Mononuclear cell (primary cell): ENCODE results near the gene IL36B. TPM values are rescaled to one million over a fixed set of nuclear protein-coding genes. Genes with fewer than 3 reads are reported as not detected.
"Not testable (repeated sequence)": the region's sequence is repeated elsewhere in the genome, so short reads cannot be mapped to it uniquely, and the experiment has no call there.

Source experiments
- H3K27me3 ChIP-seq: 2 replicates; pipeline ENCODE4 v1.6.0; 2011; ENCODE audit warnings: low read length, control low read depth; ENCODE audit not compliant: insufficient read depth
- H3K4me1 ChIP-seq: 2 replicates; pipeline ENCODE4 v1.5.1; 2011; ENCODE audit warnings: mild to moderate bottlenecking, low read length, control low read depth; ENCODE audit not compliant: insufficient read depth
- H3K4me3 ChIP-seq: 2 replicates; pipeline ENCODE4 v1.5.1; 2011; ENCODE audit warnings: mild to moderate bottlenecking, low read length, moderate library complexity
- H3K9me3 ChIP-seq: 2 replicates; pipeline ENCODE4 v1.5.1; 2011; ENCODE audit warnings: low read depth, mild to moderate bottlenecking, control low read depth, low read length
- total RNA-seq: library from RNA; depleted of rRNA; stranded (reverse); fragments of >200 nt; gene quantifications from one replicate; pipeline ENCODE4 v1.2.3, GENCODE V29; 2012

Gene IL36B
- not detected for total RNA-seq

- Histone ChIP-seq H3K9me3 (no peaks in the 10 kb centered on the region), H3K4me3 (no peak within 1 kb of the TSS), H3K27me3 (no peaks in the 10 kb centered on the region), H3K4me1 (no peaks in the 10 kb centered on the region)
Observed at GRCh38 chr2:113052396-113052917, at the start of gene IL36B. Gene IL36B (minus strand): TSS chr2:113052867.

- Histone ChIP-seq H3K27me3 (no peaks in the 10 kb centered on the region), H3K4me3 (no peak overlapping the region), H3K4me1 (peaks cover 7% of the 10 kb centered on the region), H3K9me3 (no peaks in the 10 kb centered on the region)
Observed at GRCh38 chr2:113102133-113102532, 49.5 kb upstream of the IL36B start.

- H3K4me3 ChIP-seq: no peak overlapping the region
- H3K4me1 ChIP-seq: peaks cover 7% of the 10 kb centered on the region
- H3K27me3 ChIP-seq: no peaks in the 10 kb centered on the region
- peaks cover 9% of the 10 kb centered on the region for H3K9me3 ChIP-seq
Observed at GRCh38 chr2:113098532-113098931, 45.9 kb upstream of the IL36B start.

- Histone ChIP-seq H3K27me3 (no peaks in the 10 kb centered on the region), H3K4me3 (no peak overlapping the region), H3K4me1 (peaks cover 7% of the 10 kb centered on the region), H3K9me3 (peaks cover 9% of the 10 kb centered on the region)
Observed at GRCh38 chr2:113098041-113098440, 45.4 kb upstream of the IL36B start.

GRCh38 chr2:113096842-113097618, 44.4 kb upstream of the IL36B start:
- not testable (repeated sequence) for H3K4me3 ChIP-seq, H3K27me3 ChIP-seq, H3K9me3 ChIP-seq, H3K4me1 ChIP-seq

- H3K9me3 ChIP-seq, H3K4me3 ChIP-seq, H3K4me1 ChIP-seq, H3K27me3 ChIP-seq: not testable (repeated sequence)
Observed at GRCh38 chr2:113096306-113096705, 43.6 kb upstream of the IL36B start.

- H3K27me3 ChIP-seq: no peaks in the 10 kb centered on the region
- peaks cover 9% of the 10 kb centered on the region for H3K9me3 ChIP-seq
- no peak overlapping the region for H3K4me3 ChIP-seq
- peaks cover 17% of the 10 kb centered on the region for H3K4me1 ChIP-seq
Observed at GRCh38 chr2:113093613-113093977, 40.9 kb upstream of the IL36B start.

GRCh38 chr2:113092864-113093612, 40.4 kb upstream of the IL36B start:
- Histone ChIP-seq H3K27me3 (no peaks in the 10 kb centered on the region), H3K4me3 (no peak overlapping the region), H3K4me1 (peaks cover 12% of the 10 kb centered on the region), H3K9me3 (peaks cover 9% of the 10 kb centered on the region)

- Histone ChIP-seq H3K9me3 (peaks cover 9% of the 10 kb centered on the region), H3K4me1 (peaks cover 11% of the 10 kb centered on the region), H3K4me3 (no peak overlapping the region), H3K27me3 (no peaks in the 10 kb centered on the region)
Observed at GRCh38 chr2:113091231-113091896, 38.7 kb upstream of the IL36B start.

GRCh38 chr2:113089916-113090315, 37.2 kb upstream of the IL36B start:
- Histone ChIP-seq H3K9me3 (peaks cover 4% of the 10 kb centered on the region), H3K4me3 (no peak overlapping the region), H3K27me3 (no peaks in the 10 kb centered on the region), H3K4me1 (peaks cover 11% of the 10 kb centered on the region)

- no peaks in the 10 kb centered on the region for H3K9me3 ChIP-seq
- peaks cover 11% of the 10 kb centered on the region for H3K4me1 ChIP-seq
- no peak overlapping the region for H3K4me3 ChIP-seq
- no peaks in the 10 kb centered on the region for H3K27me3 ChIP-seq
Observed at GRCh38 chr2:113088213-113088992, 35.7 kb upstream of the IL36B start.

GRCh38 chr2:113085542-113085941, 32.9 kb upstream of the IL36B start:
- peaks cover 11% of the 10 kb centered on the region for H3K4me1 ChIP-seq
- H3K4me3 ChIP-seq: no peak overlapping the region
- no peaks in the 10 kb centered on the region for H3K27me3 ChIP-seq
- no peaks in the 10 kb centered on the region for H3K9me3 ChIP-seq

GRCh38 chr2:113084249-113085000, 31.8 kb upstream of the IL36B start:
- H3K4me1 ChIP-seq: peaks cover under 1% of the 10 kb centered on the region
- no peaks in the 10 kb centered on the region for H3K9me3 ChIP-seq
- H3K4me3 ChIP-seq: no peak overlapping the region
- no peaks in the 10 kb centered on the region for H3K27me3 ChIP-seq

GRCh38 chr2:113083296-113083695, 30.6 kb upstream of the IL36B start:
- Histone ChIP-seq H3K9me3 (no peaks in the 10 kb centered on the region), H3K4me3 (no peak overlapping the region), H3K27me3 (no peaks in the 10 kb centered on the region), H3K4me1 (no peaks in the 10 kb centered on the region)
